GM21381 (cell line): ENCODE data around the gene EMC8.
"Not testable (repeated sequence)": the region's sequence is repeated elsewhere in the genome, so short reads cannot be mapped to it uniquely, and the experiment has no call there.

Experiments
- ATAC-seq: cut with Tn5 transposase; IDR thresholded peaks from one replicate; pipeline ENCODE4 v1.9.1; 2021; ENCODE audit warnings: mild to moderate bottlenecking, moderate library complexity; ENCODE audit not compliant: unreplicated experiment

EMC8 gene

GRCh38 chr16:85816159-85816558 is 16.8 kb upstream of the EMC8 start:
- no peak for ATAC-seq

DNA sequence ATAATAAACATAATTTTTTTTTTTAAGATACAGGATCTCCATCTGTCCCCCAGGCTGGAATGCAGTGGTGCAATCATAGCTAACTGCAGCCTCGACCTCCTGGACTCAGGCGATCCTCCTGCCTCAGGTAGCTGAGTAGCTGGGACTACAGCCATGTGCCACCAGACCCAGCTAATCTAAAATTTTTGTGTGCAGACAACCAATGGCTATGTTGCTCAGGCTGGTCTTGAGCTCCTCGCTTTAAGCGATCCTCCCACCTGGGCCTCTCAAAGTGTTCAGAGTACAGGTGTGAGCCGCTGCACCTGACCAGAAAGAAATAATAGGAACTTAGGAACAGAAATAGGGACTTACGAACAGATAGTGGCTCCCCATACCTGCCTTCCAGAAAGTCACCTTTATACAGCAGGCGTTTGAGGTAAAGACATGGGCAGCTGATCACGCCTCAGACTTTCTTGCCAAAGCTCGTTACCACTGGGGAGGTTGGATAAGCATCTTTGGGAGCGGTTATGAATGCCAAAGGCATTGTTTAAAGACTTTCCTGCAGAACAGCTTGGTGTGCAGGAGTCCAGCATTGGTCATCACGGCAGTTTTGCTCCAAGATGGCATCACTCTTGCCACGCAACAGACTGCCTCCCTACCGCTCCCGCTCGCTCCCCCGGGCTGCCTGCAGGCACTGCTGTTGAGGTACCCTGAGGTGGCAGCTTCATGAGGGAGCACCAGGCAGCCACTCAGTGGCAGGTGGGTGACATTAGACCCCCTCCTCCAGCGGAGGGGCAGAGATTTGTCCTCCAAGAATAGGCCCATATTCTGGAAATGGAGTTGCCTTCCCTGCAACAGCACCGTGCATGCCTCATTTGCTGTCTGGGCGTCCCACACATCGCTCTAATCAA is 13.7 kb upstream of the EMC8 start:
- no peak for ATAC-seq

DNA sequence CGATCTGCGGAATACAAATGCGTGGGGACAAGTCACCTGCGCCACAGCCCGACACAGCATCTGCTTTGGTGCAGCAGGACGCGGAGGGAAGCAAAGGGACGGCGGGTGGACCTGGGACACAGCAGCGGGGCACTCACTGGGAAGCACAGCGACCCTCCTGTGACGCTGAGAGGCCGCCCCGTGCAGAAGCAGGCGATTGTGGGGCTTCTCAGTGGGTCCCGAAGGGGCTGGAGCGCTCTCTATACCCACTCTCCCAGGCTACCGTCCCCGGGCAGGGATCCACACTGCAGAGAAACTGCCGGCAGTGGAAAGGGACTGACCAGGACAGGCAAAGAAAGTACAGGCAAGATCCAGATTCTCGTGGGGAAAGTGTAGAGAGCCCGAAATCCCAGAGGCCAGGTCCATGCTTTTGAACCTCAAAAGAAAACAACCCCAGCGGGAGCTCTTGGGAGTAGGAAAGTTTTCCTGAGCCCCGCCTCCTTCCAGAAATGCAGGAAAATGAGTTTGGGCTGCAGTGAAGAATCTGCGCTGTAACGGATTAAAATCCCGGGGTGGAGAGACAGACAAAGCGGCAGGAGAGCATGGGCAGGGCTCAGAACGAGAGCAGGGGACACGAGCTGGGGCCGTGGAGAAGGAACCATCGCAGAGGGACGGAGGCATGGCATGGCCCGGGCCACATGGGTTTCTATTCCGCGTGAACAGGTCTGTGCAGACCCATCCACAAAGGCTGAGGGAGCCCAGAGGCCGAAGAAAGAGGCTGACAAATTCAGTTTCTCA is 12.9 kb upstream of the EMC8 start:
- ATAC-seq = no peak

GRCh38 chr16:85810742-85811115 is 11.4 kb upstream of the EMC8 start:
- ATAC-seq = no peak

DNA sequence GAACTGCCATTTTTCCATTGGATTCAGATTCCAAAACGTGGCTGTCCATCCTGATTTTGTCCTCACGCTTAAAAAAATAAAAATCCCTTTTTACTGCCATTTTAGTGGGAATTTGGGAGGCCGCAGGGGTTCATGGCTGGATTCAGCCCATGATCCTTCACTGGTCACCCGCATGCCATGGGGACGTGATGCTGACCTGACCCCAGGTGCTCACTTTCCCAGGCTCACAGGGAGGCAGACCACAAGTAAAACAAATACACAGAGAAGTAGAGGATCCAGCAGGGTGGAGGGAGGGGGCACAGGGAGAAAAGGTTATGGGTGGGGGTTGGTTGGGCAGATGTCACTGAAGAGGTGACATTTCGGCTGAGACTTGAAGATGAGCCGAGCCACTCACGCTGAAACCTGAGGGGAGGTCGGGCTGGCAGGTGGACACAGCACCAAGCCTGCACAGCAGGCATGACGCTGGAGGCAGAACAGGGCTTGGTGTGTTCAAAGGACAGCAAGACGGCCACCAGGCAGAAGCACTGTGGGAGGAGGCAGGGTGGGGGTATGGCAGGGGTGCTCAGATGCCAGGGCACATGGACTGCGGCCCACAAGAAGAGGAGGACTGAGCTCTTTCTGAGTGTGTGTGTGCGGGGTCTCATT is 10.9 kb upstream of the EMC8 start:
- ATAC-seq = no peak

GRCh38 chr16:85809645-85810044 is 10.3 kb upstream of the EMC8 start:
- ATAC-seq = no peak

GRCh38 chr16:85808926-85809325 is 9.6 kb upstream of the EMC8 start:
- no peak for ATAC-seq

DNA sequence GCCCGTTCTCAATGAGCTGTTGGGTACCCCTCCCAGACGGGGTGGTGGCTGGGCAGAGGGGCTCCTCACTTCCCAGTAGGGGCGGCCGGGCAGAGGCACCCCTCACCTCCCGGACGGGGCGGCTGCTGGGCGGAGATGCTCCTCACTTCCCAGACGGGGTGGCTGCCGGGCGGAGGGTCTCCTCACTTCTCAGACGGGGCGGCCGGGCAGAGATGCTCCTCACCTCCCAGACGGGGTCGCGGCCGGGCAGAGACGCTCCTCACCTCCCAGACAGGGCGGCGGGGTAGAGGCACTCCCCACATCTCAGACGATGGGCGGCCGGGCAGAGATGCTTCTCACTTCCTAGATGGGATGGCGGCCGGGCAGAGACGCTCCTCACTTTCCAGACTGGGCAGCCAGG is 8.8 kb upstream of the EMC8 start:
- ATAC-seq = not testable (repeated sequence)

DNA sequence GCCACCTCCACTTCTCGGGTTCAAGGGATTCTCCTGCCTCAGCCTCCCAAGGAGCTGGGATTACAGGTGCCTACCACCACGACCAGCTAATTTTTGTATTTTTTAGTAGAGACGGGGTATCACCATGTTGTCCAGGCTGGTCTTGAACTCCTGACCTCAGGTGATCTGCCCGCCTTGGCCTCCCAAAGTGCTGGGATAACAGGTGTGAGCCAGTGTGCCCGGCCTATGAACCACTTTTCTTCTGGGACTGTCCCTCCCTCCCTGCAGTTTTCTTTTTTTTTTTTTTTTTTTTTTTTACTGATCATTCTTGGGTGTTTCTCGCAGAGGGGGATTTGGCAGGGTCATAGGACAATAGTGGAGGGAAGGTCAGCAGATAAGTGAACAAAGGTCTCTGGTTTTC is 8.0 kb upstream of the EMC8 start:
- not testable (repeated sequence) for ATAC-seq

- no peak for ATAC-seq
Observed at GRCh38 chr16:85806539-85806938, 7.2 kb upstream of the EMC8 start.

- no peak for ATAC-seq
Observed at GRCh38 chr16:85805442-85806045, 6.2 kb upstream of the EMC8 start.

DNA sequence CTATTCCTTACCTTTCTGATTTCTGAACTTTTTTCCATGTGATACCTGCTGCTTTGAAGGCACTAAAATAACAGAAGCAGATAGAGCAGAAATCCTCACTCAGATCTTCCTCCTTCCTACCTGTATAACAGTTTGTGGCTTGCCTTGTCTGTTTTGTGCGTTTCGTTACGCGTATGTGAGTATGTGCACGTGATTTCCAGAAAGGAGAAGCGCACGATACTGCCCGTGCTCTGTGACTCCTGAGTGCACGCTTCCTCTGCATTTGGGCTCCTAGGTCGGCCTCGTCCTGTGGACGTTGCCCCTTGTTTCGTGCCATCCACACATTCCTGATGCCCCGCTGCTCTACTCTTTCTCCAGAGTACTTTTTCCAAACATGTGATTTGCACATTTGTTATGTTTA is 4.2 kb upstream of the EMC8 start:
- no peak for ATAC-seq

GRCh38 chr16:85800321-85800669 is 951 bp upstream of the EMC8 start:
- ATAC-seq = no peak

GRCh38 chr16:85798901-85799496 is 345 bp downstream of the EMC8 start:
- peak; percentile 24 for ATAC-seq

GRCh38 chr16:85798283-85798776 is 1.0 kb downstream of the EMC8 start:
- ATAC-seq = no peak

GRCh38 chr16:85796599-85796998 is 2.7 kb downstream of the EMC8 start:
- no peak for ATAC-seq

DNA sequence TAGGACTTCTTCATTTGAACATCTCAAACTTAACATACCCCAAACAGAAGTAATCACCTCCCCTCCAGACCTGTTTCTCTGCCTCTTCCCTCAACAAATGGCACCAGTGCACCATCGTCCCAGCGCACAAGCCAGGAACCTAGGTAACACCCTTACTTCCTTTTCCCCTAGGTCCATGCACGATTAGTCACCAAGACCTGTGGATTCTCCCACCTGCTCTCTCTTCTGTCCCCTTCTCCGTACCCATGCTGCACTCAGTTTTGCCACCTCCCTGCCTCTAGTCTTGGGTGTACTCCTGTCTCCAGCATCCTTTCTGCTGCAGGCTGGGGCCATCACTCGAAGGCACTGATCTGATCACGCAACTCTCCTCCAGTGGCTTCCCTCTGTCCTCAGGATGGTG is 3.2 kb downstream of the EMC8 start:
- ATAC-seq = no peak

DNA sequence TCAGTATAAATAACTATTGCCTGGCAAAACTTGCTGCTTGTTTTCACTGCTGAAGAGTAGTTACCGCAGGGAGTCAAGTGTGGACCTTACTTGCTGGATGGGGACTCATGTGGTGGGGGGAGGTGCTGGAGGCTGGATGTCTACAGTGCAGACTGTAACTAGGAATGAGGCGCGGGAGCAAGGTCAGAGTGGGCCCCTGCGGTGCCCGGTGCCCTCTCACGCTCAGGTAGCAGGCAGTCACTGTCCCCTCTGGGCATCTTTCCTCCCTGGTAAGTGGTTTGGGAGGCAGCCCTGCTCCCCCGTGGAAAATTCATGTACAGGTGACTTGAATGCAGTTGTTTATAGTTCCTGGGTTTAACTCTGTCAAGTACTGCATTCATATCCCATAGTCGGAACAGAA is 4.6 kb downstream of the EMC8 start:
- no peak for ATAC-seq

- no peak for ATAC-seq
Observed at GRCh38 chr16:85793662-85794298, 5.6 kb downstream of the EMC8 start.

- no peak for ATAC-seq
Observed at GRCh38 chr16:85789773-85790172, 9.6 kb downstream of the EMC8 start.
